Measurements from ENCODE around the gene CD300LG.

Gene CD300LG

GRCh38 chr17:43814026-43814425 is 33.0 kb upstream of the CD300LG start:
- Histone ChIP-seq H3K27ac (ENCODE audit: low read depth, low read length) (no peak overlapping the region), H3K9me3 (ENCODE audit: insufficient read depth, low read length) (no peaks in the 10 kb centered on the region), H3K9ac (ENCODE audit: low read length) (no peak overlapping the region), H3K79me2 (ENCODE audit: insufficient read depth, low read length) (no peaks in the 10 kb centered on the region), H3K9me2 (replicated peaks; ENCODE audit: insufficient read depth, low read length) (no peaks in the 10 kb centered on the region), H4K20me1 (ENCODE audit: low read depth, low read length) (no peaks in the 10 kb centered on the region), H3K27me3 (ENCODE audit: low read length) (no peaks in the 10 kb centered on the region), H3K36me3 (ENCODE audit: low read length) (no peaks in the 10 kb centered on the region), H3F3A (ENCODE audit: insufficient read depth) (no peaks in the 10 kb centered on the region), H3K4me3 (ENCODE audit: insufficient read depth, low read length, poor library complexity, severe bottlenecking) (no peak overlapping the region), H3K4me2 (ENCODE audit: low read depth, low read length, poor library complexity, severe bottlenecking) (no peak overlapping the region), H2AFZ (ENCODE audit: low read depth, low read length, severe bottlenecking) (no peak overlapping the region)
- TF ChIP-seq EZH2phosphoT487 (conservative IDR thresholded peaks at IDR 0.05; ENCODE audit: low read length) (no peak), CTCF (IDR thresholded peaks at IDR 0.05; ENCODE audit: insufficient read depth, low read length, poor library complexity, severe bottlenecking) (no peak)

- Histone ChIP-seq H2AFZ (ENCODE audit: low read depth, low read length, severe bottlenecking) (no peak overlapping the region), H3K9me3 (ENCODE audit: insufficient read depth, low read length) (no peaks in the 10 kb centered on the region), H3K4me2 (ENCODE audit: low read depth, low read length, poor library complexity, severe bottlenecking) (no peak overlapping the region), H3K4me3 (ENCODE audit: insufficient read depth, low read length, poor library complexity, severe bottlenecking) (no peak overlapping the region), H3K36me3 (ENCODE audit: low read length) (no peaks in the 10 kb centered on the region), H3K27ac (ENCODE audit: low read depth, low read length) (no peak overlapping the region), H3K79me2 (ENCODE audit: insufficient read depth, low read length) (no peaks in the 10 kb centered on the region), H3K27me3 (ENCODE audit: low read length) (no peaks in the 10 kb centered on the region), H4K20me1 (ENCODE audit: low read depth, low read length) (no peaks in the 10 kb centered on the region), H3K9ac (ENCODE audit: low read length) (no peak overlapping the region), H3F3A (ENCODE audit: insufficient read depth) (no peaks in the 10 kb centered on the region), H3K9me2 (replicated peaks; ENCODE audit: insufficient read depth, low read length) (no peaks in the 10 kb centered on the region)
- TF ChIP-seq CTCF (IDR thresholded peaks at IDR 0.05; ENCODE audit: insufficient read depth, low read length, poor library complexity, severe bottlenecking) (no peak), EZH2phosphoT487 (conservative IDR thresholded peaks at IDR 0.05; ENCODE audit: low read length) (no peak)
Measured at GRCh38 chr17:43814714-43815113, 32.3 kb upstream of the CD300LG start.

GRCh38 chr17:43816336-43817320 is 30.3 kb upstream of the CD300LG start:
- Histone ChIP-seq H4K20me1 (ENCODE audit: low read depth, low read length) (no peaks in the 10 kb centered on the region), H3K79me2 (ENCODE audit: insufficient read depth, low read length) (no peaks in the 10 kb centered on the region), H3K4me3 (ENCODE audit: insufficient read depth, low read length, poor library complexity, severe bottlenecking) (no peak overlapping the region), H3K36me3 (ENCODE audit: low read length) (no peaks in the 10 kb centered on the region), H3K9me2 (replicated peaks; ENCODE audit: insufficient read depth, low read length) (no peaks in the 10 kb centered on the region), H3K4me2 (ENCODE audit: low read depth, low read length, poor library complexity, severe bottlenecking) (no peak overlapping the region), H3F3A (ENCODE audit: insufficient read depth) (no peaks in the 10 kb centered on the region), H2AFZ (ENCODE audit: low read depth, low read length, severe bottlenecking) (no peak overlapping the region), H3K27ac (ENCODE audit: low read depth, low read length) (no peak overlapping the region), H3K9ac (ENCODE audit: low read length) (no peak overlapping the region), H3K9me3 (ENCODE audit: insufficient read depth, low read length) (no peaks in the 10 kb centered on the region), H3K27me3 (ENCODE audit: low read length) (0 out of 2 replicates have a peak, but pooled peaks cover 2% of the 10 kb centered on the region)
- TF ChIP-seq EZH2phosphoT487 (conservative IDR thresholded peaks at IDR 0.05; ENCODE audit: low read length) (no peak), CTCF (IDR thresholded peaks at IDR 0.05; ENCODE audit: insufficient read depth, low read length, poor library complexity, severe bottlenecking) (no peak)
